ENCODE data around the gene ADM5. TPM values are rescaled to one million over a fixed set of nuclear protein-coding genes. Genes with fewer than 3 reads are reported as not detected.

Gene ADM5
- total RNA-seq, 2 donors from 2014 or later: 0.24 to 2.0 TPM

DNA sequence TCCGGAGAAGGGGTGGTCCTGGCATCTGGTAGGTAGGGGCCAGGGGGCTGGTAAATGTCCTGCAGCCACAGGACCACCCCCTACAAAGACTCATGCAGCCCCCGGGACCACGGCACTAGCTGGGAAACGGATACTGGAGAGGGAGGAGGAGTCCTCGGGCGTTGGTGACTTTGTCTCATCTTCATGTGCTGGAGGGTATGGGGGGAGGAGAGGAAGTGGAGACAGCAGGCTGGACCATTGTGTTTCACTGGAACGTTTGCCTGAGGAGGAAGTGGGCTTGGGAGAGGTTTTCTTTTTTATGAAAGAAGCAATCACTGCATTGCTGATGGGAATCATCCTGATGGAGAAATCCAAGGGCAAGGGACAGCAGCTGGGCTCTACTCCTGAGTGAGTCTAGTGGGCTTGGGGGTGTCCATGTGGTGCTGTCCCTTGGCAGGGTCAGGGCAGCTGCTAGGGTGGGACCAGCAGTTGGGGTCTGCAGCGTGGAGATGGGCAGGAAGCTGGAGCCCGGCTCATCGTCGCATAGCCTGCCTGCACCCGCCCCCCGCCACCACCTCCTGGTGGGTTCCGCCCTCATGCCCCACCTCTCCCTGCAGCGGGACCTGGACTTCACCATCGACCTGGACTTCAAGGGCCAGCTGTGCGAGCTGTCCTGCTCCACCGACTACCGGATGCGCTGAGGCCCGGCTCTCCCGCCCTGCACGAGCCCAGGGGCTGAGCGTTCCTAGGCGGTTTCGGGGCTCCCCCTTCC, 1.7 kb upstream of the ADM5 start:
- TF ChIP-seq, protein P1, sequence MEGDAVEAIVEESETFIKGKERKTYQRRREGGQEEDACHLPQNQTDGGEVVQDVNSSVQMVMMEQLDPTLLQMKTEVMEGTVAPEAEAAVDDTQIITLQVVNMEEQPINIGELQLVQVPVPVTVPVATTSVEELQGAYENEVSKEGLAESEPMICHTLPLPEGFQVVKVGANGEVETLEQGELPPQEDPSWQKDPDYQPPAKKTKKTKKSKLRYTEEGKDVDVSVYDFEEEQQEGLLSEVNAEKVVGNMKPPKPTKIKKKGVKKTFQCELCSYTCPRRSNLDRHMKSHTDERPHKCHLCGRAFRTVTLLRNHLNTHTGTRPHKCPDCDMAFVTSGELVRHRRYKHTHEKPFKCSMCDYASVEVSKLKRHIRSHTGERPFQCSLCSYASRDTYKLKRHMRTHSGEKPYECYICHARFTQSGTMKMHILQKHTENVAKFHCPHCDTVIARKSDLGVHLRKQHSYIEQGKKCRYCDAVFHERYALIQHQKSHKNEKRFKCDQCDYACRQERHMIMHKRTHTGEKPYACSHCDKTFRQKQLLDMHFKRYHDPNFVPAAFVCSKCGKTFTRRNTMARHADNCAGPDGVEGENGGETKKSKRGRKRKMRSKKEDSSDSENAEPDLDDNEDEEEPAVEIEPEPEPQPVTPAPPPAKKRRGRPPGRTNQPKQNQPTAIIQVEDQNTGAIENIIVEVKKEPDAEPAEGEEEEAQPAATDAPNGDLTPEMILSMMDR (IDR thresholded peaks at IDR 0.05): no peak

DNA sequence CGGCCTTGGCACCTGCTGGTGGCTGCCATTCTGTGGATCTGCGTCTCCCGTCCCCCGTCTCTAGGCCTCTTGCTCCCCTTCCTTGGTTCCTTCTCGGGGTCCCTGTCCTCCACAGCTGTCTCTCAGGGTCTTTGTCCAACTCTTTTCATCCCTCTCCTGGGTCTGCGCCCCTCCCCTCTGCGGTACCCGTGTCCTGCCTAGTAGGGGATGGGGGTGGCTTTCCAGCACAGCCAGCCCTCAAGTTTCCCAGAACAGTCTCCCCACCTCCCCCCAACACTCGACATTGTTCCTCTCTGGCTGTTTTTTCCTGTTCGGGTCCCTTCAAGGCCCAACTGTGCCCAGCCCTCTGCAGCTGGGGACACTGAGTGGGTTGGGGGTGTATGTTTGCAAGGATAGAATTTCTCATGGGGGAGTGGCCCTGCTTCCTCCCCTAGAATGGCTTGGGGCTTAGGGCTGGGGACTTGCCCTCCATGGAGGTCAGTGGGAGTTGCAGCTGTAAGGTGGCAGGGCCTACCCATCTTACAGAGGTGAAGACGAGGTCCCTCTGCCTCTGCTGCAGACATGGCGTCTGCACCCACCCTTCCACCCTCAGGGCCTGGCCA, 762 bp upstream of the ADM5 start:
- peaks cover 12% of the 10 kb centered on the region for H3K27me3 ChIP-seq
- no peaks in the 10 kb centered on the region for H3K9me3 ChIP-seq
- H3K4me3 ChIP-seq: no peak overlapping the region
- TF ChIP-seq, protein P1 (IDR thresholded peaks at IDR 0.05): no peak
- no peak overlapping the region for H3K9ac ChIP-seq (ENCODE audit: low read depth in 2 of 2, low read length in 2 of 2)
- DNase-seq: no peak
- intact Hi-C loops (cut with DNase I): no loop called here
- no peaks in the 10 kb centered on the region for H3K36me3 ChIP-seq
- H3K27ac ChIP-seq: no peak overlapping the region
- peaks cover 4% of the 10 kb centered on the region for H3K4me1 ChIP-seq

More for the DNA sequence above, 1.7 kb upstream of the ADM5 start:
- Histone ChIP-seq H3K9ac (ENCODE audit: low read depth in 2 of 2, low read length in 2 of 2) (no peak overlapping the region), H3K27me3 (peaks cover 12% of the 10 kb centered on the region), H3K9me3 (no peaks in the 10 kb centered on the region), H3K4me1 (peaks cover 4% of the 10 kb centered on the region), H3K27ac (no peak overlapping the region), H3K36me3 (no peaks in the 10 kb centered on the region), H3K4me3 (no peak overlapping the region)
- intact Hi-C loops (cut with DNase I): no loop called here
- DNase-seq: no peak

DNA sequence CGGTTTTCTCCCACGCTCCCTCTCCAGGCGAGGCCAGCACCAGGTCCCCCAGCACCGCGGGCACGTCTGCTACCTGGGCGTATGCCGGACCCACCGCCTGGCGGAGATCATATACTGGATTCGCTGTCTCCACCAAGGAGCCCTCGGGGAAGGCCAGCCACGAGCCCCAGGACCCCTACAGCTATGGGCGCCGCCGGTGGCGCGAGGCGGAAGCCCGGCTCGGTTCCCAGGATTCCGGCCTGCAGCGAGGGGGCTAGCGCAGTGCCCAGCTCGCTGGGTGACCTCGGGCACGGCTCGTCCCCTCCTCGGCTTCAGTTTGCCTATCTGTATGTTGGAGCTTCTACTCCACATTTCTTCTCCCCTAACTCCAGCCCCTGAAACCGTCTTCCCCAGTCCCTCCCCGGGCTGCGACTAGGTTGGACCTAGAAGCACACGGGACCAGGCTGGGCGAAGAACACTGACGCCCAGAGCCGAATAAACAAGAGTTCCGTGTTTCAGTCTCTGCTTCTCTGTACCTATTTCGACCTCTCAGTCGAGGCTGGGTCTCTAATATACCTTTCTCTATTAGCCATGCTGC, 773 bp downstream of the ADM5 start:
- peak overlapping the region; percentile 25 for H3K27ac ChIP-seq
- no peaks in the 10 kb centered on the region for H3K36me3 ChIP-seq
- DNase-seq: no peak
- peak overlapping the region; percentile 42 for H3K4me3 ChIP-seq
- H3K9ac ChIP-seq (ENCODE audit: low read depth in 2 of 2, low read length in 2 of 2): peak overlapping the region; percentile 7 to 32
- peaks cover 4% of the 10 kb centered on the region for H3K4me1 ChIP-seq
- TF ChIP-seq, protein P1 (IDR thresholded peaks at IDR 0.05): peak; percentile 20
- no peaks in the 10 kb centered on the region for H3K9me3 ChIP-seq
- peaks cover 12% of the 10 kb centered on the region for H3K27me3 ChIP-seq
- intact Hi-C loops (cut with DNase I): no loop called here

DNA sequence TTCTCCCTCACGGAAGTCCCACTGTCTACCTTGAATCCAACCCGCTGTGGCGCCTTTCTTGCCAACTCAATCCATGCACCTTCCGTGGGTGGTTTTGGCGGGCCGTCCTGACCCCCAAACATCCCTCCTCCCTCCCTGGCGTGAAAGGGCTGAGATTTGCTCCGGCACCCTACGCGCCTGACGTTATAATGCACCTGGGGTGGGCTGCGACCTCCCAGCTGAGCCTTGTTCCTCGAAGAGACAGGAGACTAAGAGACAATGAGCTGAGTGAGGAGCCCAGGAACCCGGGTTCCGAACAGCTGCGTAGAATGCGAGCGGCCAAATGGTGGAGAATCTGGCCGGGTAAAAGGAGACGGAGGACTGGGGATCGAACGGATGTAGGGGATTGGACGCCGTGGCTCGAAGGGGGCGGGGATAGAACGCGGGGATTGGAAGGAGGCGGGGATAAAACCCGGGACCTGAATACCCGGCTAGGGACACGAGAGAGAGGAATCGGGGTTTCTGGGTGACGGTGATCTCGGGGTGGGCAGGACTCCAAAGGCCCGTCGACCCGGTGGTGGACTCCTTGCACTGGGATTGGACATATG, 1.4 kb downstream of the ADM5 start, which contains the start of gene CPT1C:
Gene CPT1C (plus strand): TSS at position 461 of the 587 bp plus-strand sequence. CDS start 1,137 bp downstream, outside the sequence.
- H3K36me3 ChIP-seq: no peaks in the 10 kb centered on the region
- H3K4me3 ChIP-seq: peak within 1 kb of the TSS; percentile 42
- peak; percentile 85 for DNase-seq
- peak within 1 kb of the TSS; percentile 7 to 32 for H3K9ac ChIP-seq (ENCODE audit: low read depth in 2 of 2, low read length in 2 of 2)
- intact Hi-C loops (cut with DNase I): no loop called here
- peak within 1 kb of the TSS; percentile 25 for H3K27ac ChIP-seq
- H3K27me3 ChIP-seq: peaks cover 12% of the 10 kb centered on the region
- TF ChIP-seq, protein P1 (IDR thresholded peaks at IDR 0.05): no peak
- no peaks in the 10 kb centered on the region for H3K9me3 ChIP-seq
- peaks cover 4% of the 10 kb centered on the region for H3K4me1 ChIP-seq
